Measurements from ENCODE around the gene OMP. TPM values are rescaled to one million over a fixed set of nuclear protein-coding genes. Genes with fewer than 3 reads are reported as not detected.
A peak's percentile ranks its signal among the peaks of the same experiment; 100 is the strongest.

Gene OMP
- total RNA-seq, 6 experiments from 2014 or later, result 1.0 to 4.2 (median 2.0) TPM; not detected in 1

DNA sequence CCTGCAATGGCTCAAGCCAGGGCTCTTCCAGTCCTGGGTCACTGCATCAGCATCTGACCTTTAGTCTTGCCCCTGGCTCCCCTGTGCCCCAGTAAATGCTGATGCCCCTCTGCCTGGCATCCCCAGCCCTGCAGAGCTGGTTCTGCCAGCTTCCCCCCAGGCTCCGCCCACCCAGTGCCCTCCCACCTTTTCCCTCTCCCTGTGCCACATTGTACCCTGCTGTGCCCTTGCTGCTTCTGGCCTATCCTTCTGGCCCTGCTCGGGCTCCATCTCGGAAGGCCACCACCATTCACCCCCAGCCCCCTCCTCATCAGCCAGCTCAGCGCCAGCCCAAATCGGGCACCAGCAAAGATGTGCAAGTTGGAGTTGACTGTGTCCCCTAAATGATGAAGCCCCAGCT, 28.4 kb upstream of the OMP start:
- Histone ChIP-seq H3K4me3 (no peak overlapping the region), H3K36me3 (no peaks in the 10 kb centered on the region), H3K27me3 (no peaks in the 10 kb centered on the region), H3K4me1 (peaks cover 0 to 25% (median 3%) of the 10 kb centered on the region in 4 donors), H3K27ac (peak overlapping the region; percentile 40 to 54 (median 53)), H3K9me3 (no peaks in the 10 kb centered on the region)
- ATAC-seq, result peak in 1 of 4 donors; percentile 8
- peak in 1 of 3 donors; percentile 40 for DNase-seq
- TF ChIP-seq, protein P1, sequence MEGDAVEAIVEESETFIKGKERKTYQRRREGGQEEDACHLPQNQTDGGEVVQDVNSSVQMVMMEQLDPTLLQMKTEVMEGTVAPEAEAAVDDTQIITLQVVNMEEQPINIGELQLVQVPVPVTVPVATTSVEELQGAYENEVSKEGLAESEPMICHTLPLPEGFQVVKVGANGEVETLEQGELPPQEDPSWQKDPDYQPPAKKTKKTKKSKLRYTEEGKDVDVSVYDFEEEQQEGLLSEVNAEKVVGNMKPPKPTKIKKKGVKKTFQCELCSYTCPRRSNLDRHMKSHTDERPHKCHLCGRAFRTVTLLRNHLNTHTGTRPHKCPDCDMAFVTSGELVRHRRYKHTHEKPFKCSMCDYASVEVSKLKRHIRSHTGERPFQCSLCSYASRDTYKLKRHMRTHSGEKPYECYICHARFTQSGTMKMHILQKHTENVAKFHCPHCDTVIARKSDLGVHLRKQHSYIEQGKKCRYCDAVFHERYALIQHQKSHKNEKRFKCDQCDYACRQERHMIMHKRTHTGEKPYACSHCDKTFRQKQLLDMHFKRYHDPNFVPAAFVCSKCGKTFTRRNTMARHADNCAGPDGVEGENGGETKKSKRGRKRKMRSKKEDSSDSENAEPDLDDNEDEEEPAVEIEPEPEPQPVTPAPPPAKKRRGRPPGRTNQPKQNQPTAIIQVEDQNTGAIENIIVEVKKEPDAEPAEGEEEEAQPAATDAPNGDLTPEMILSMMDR (IDR thresholded peaks at IDR 0.05), result no peak
- no peak for TF ChIP-seq POLR2A (IDR thresholded peaks at IDR 0.05)
- intact Hi-C loops (cut with DNase I), result no loop called here
- 95% methylated on average over 2 of the region's 5 CpGs for WGBS (ENCODE audit: insufficient coverage, low coverage, low lambda C conversion rate, missing lambda C conversion rate)

GRCh38 chr11:77074626-77075221, 27.9 kb upstream of the OMP start:
- DNase-seq (peak in 1 of 3 donors; percentile 35), ATAC-seq (no peak)
- TF ChIP-seq, protein P1 (IDR thresholded peaks at IDR 0.05), result no peak
- no peak for TF ChIP-seq POLR2A (IDR thresholded peaks at IDR 0.05)
- Histone ChIP-seq H3K9me3 (no peaks in the 10 kb centered on the region), H3K4me1 (peaks cover 0 to 25% (median 3%) of the 10 kb centered on the region in 4 donors), H3K27ac (no peak overlapping the region), H3K36me3 (no peaks in the 10 kb centered on the region), H3K4me3 (no peak overlapping the region), H3K27me3 (no peaks in the 10 kb centered on the region)
- 87% methylated on average over 9 of the region's 15 CpGs for whole genome bisulfite sequencing (ENCODE audit: insufficient coverage, low coverage, low lambda C conversion rate, missing lambda C conversion rate)
- intact Hi-C loops (cut with DNase I), result no loop called here

- intact Hi-C loops (cut with DNase I), result no loop called here
- ATAC-seq (no peak), DNase-seq (peak in 1 of 3 donors; percentile 28)
- no peak for TF ChIP-seq POLR2A (IDR thresholded peaks at IDR 0.05)
- TF ChIP-seq, protein P1 (IDR thresholded peaks at IDR 0.05), result no peak
- peaks cover 0 to 25% (median 3%) of the 10 kb centered on the region in 4 donors for H3K4me1 ChIP-seq
- WGBS (ENCODE audit: insufficient coverage, low coverage, low lambda C conversion rate, missing lambda C conversion rate), result 70% methylated on average over 3 of the region's 5 CpGs
- no peaks in the 10 kb centered on the region for H3K27me3 ChIP-seq
- no peaks in the 10 kb centered on the region for H3K36me3 ChIP-seq
- no peak overlapping the region for H3K27ac ChIP-seq
- H3K4me3 ChIP-seq, result no peak overlapping the region
- no peaks in the 10 kb centered on the region for H3K9me3 ChIP-seq
These were observed 27.2 kb upstream of the OMP start for GRCh38 chr11:77075425-77075905.

- Histone ChIP-seq H3K9me3 (no peaks in the 10 kb centered on the region), H3K36me3 (no peaks in the 10 kb centered on the region), H3K27me3 (no peaks in the 10 kb centered on the region), H3K4me1 (peaks cover 0 to 18% (median 9%) of the 10 kb centered on the region in 4 donors), H3K4me3 (no peak overlapping the region), H3K27ac (no peak overlapping the region)
- 83% methylated on average over 2 of the region's 2 CpGs for WGBS (ENCODE audit: insufficient coverage, low coverage, low lambda C conversion rate, missing lambda C conversion rate)
- intact Hi-C loops (cut with DNase I), result no loop called here
- TF ChIP-seq, protein P1 (IDR thresholded peaks at IDR 0.05), result no peak
- ATAC-seq, result no peak
- DNase-seq, result no peak
These were observed 23.0 kb upstream of the OMP start for GRCh38 chr11:77079666-77080065.
